Retinal pigment epithelial cell (primary cell): ENCODE results near the gene SP9.

Experiments
- DNase-seq: peaks from one replicate; pipeline ENCODE4 v3.0.0-alpha.2; 2010; ENCODE audit warnings: low read depth
- H3K4me3 ChIP-seq: 2 replicates; pipeline ENCODE4 v1.5.1; 2011; ENCODE audit warnings: mild to moderate bottlenecking, low read length, control low read depth, moderate library complexity
- CTCF ChIP-seq: conservative IDR thresholded peaks from 2 replicates; pipeline ENCODE4 v1.5.1; 2011; ENCODE audit warnings: low read depth, low read length, control low read depth, inconsistent platforms

Gene SP9

GRCh38 chr2:174342686-174343342 lies 8.1 kb downstream of the SP9 start:
- no peak overlapping the region for H3K4me3 ChIP-seq

GRCh38 chr2:174343343-174343622 lies 8.5 kb downstream of the SP9 start:
- no peak for DNase-seq
- no peak for TF ChIP-seq CTCF
- no peak overlapping the region for H3K4me3 ChIP-seq

More at GRCh38 chr2:174342686-174343342, 8.1 kb downstream of the SP9 start:
- no peak for DNase-seq
- no peak for TF ChIP-seq CTCF

- H3K4me3 ChIP-seq = no peak overlapping the region
- no peak for DNase-seq
Measured at GRCh38 chr2:174343623-174344455, 9.1 kb downstream of the SP9 start.

GRCh38 chr2:174344716-174345461 lies 10.1 kb downstream of the SP9 start:
- no peak overlapping the region for H3K4me3 ChIP-seq
- no peak for DNase-seq

More at GRCh38 chr2:174343623-174344455, 9.1 kb downstream of the SP9 start:
- no peak for TF ChIP-seq CTCF

GRCh38 chr2:174350018-174350417 lies 15.3 kb downstream of the SP9 start:
- H3K4me3 ChIP-seq = no peak overlapping the region
- TF ChIP-seq CTCF = peak; percentile 56
- no peak for DNase-seq

More at GRCh38 chr2:174344716-174345461, 10.1 kb downstream of the SP9 start:
- peak; percentile 24 for TF ChIP-seq CTCF

- no peak for TF ChIP-seq CTCF
- DNase-seq = no peak
- H3K4me3 ChIP-seq = no peak overlapping the region
Measured at GRCh38 chr2:174350593-174351181, 15.9 kb downstream of the SP9 start.
